Prostate gland (tissue), 2 donors: Measurements from ENCODE around the gene NHSL2.

ENCODE experiments used
- POLR2A ChIP-seq: fragments of 450-650 bp; IDR thresholded peaks from one replicate; pipeline ENCODE4 v1.6.1; 2016; ENCODE audit warnings: antibody characterized with exemption, mild to moderate bottlenecking
- TF ChIP-seq, protein P1 (sequence below), 4 experiments: fragments of 200-600 bp in 2 of 4; fragments of 450-650 bp in 2 of 4; sonication (generic) in 2 of 4; IDR thresholded peaks; 1 replicate in 3 of 4; 2 replicates in 1 of 4; pipeline ENCODE4 v1.5.1; 2016 to 2019; ENCODE audit warnings: antibody characterized with exemption in 4 of 4, mild to moderate bottlenecking in 2 of 4, moderate library complexity in 2 of 4

DNA sequence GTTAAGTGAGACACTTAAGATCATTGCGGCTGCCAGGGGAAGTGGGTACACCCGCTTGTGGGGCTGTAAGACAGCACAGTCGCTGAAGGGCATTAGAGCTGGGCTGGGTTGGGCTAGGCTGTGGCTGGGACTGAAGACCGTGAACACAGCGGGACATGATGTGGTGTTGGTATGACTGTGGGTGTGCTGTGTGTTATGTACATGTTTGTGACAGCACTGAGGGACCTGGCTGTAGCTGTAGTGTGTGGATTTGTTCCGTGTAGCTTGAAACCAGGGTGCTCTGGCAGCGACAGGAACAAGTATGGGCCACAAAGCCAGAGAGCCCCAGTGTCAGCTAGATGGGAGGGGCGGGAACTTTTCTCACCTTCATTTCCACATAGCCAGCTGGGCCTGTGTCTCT, 82.1 kb downstream of the NHSL2 start:
- TF ChIP-seq, protein P1, sequence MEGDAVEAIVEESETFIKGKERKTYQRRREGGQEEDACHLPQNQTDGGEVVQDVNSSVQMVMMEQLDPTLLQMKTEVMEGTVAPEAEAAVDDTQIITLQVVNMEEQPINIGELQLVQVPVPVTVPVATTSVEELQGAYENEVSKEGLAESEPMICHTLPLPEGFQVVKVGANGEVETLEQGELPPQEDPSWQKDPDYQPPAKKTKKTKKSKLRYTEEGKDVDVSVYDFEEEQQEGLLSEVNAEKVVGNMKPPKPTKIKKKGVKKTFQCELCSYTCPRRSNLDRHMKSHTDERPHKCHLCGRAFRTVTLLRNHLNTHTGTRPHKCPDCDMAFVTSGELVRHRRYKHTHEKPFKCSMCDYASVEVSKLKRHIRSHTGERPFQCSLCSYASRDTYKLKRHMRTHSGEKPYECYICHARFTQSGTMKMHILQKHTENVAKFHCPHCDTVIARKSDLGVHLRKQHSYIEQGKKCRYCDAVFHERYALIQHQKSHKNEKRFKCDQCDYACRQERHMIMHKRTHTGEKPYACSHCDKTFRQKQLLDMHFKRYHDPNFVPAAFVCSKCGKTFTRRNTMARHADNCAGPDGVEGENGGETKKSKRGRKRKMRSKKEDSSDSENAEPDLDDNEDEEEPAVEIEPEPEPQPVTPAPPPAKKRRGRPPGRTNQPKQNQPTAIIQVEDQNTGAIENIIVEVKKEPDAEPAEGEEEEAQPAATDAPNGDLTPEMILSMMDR (IDR thresholded peaks at IDR 0.05), result no peak
- no peak for TF ChIP-seq POLR2A
